Measurements from ENCODE around the gene SVEP1.

- TF ChIP-seq, protein P1, sequence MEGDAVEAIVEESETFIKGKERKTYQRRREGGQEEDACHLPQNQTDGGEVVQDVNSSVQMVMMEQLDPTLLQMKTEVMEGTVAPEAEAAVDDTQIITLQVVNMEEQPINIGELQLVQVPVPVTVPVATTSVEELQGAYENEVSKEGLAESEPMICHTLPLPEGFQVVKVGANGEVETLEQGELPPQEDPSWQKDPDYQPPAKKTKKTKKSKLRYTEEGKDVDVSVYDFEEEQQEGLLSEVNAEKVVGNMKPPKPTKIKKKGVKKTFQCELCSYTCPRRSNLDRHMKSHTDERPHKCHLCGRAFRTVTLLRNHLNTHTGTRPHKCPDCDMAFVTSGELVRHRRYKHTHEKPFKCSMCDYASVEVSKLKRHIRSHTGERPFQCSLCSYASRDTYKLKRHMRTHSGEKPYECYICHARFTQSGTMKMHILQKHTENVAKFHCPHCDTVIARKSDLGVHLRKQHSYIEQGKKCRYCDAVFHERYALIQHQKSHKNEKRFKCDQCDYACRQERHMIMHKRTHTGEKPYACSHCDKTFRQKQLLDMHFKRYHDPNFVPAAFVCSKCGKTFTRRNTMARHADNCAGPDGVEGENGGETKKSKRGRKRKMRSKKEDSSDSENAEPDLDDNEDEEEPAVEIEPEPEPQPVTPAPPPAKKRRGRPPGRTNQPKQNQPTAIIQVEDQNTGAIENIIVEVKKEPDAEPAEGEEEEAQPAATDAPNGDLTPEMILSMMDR (IDR thresholded peaks at IDR 0.05; ENCODE audit: low read depth, low read length), result no peak
- TF ChIP-seq MAX (IDR thresholded peaks at IDR 0.05; ENCODE audit: low read depth, low read length), result no peak
- no peak for TF ChIP-seq POLR2A (IDR thresholded peaks at IDR 0.05; ENCODE audit: extremely low read depth, insufficient read length)
Observed at GRCh38 chr9:110316261-110317075, 263.1 kb downstream of the SVEP1 start.
